HepG2 (cell line): ENCODE data around the gene PRSS53. TPM values are rescaled to one million over a fixed set of nuclear protein-coding genes. Genes with fewer than 3 reads are reported as not detected.

Source experiments
- CEBPB ChIP-seq: IDR thresholded peaks from 2 replicates; pipeline ENCODE4 v1.6.1; 2011; ENCODE audit warnings: low read depth, low read length, improper control_type of control experiment, borderline replicate concordance
- REXO4 ChIP-seq: sonication (generic); formaldehyde crosslinking; IDR thresholded peaks from 2 replicates; pipeline ENCODE4 v1.8.0; 2022; ENCODE audit warnings: missing genetic modification reagents, mild to moderate bottlenecking, borderline replicate concordance
- SMC3 ChIP-seq: IDR thresholded peaks from 2 replicates; pipeline ENCODE4 v1.6.1; 2011; ENCODE audit warnings: low read length, improper control_type of control experiment
- SP140L ChIP-seq: sonication (generic); formaldehyde crosslinking; IDR thresholded peaks from 2 replicates; pipeline ENCODE4 v1.4.0; 2020; ENCODE audit warnings: missing genetic modification reagents, borderline replicate concordance
- ZSCAN22 ChIP-seq: sonication (generic); formaldehyde crosslinking; IDR thresholded peaks from 2 replicates; pipeline ENCODE4 v1.4.0; 2020; ENCODE audit warnings: mild to moderate bottlenecking, missing genetic modification reagents
- polyA plus RNA-seq, 8 experiments: library from polyadenylated mRNA; depleted of rRNA in 3 of 8; stranded (reverse) in 7 of 8; unstranded in 1 of 8; fragments of >200 nt; fragmentation: Illumina TruSeq in 4 of 8; extraction: Trizol in 4 of 8; gene quantifications; 2 replicates each; pipeline versions ENCODE4 v1.2.1 to v1.2.3, GENCODE V29; 2011 to 2016; ENCODE audit warnings: low read depth in 4 of 8, missing spikeins in 1 of 8, mixed read lengths in 1 of 8; ENCODE audit not compliant: insufficient read depth in 1 of 8
- total RNA-seq, 5 experiments: library from RNA; depleted of rRNA; stranded (reverse); fragments of >200 nt; fragmentation: Illumina TruSeq; extraction: Trizol; gene quantifications; 2 replicates each; pipeline ENCODE4 v1.2.3, GENCODE V29; 2016; ENCODE audit warnings: low read depth in 1 of 5
- TF ChIP-seq, protein P1 (sequence below): sonication (generic); formaldehyde crosslinking; IDR thresholded peaks from 2 replicates; pipeline ENCODE4 v1.9.0; 2021; ENCODE audit warnings: mild to moderate bottlenecking, missing genetic modification reagents
- TF ChIP-seq, protein P2 (sequence below): sonication (generic); formaldehyde crosslinking; IDR thresholded peaks from 2 replicates; pipeline ENCODE4 v1.4.0; 2020; ENCODE audit warnings: missing genetic modification reagents
- TF ChIP-seq, protein P3 (sequence below), 2 experiments: fragments of 450-650 bp in 1 of 2; sonication (generic) in 1 of 2; formaldehyde crosslinking in 1 of 2; IDR thresholded peaks; 2 replicates each; pipeline versions ENCODE4 v1.6.1 to v1.8.0; 2016 to 2022; ENCODE audit warnings: antibody characterized with exemption in 1 of 2, mild to moderate bottlenecking in 1 of 2, missing genetic modification reagents in 1 of 2

PRSS53 gene
- total and polyA plus RNA-seq, 2 of the 13 experiments (the other 11 are each of a cell fraction or from before 2014, with no cell fraction given), result 2.2 to 7.4 TPM

DNA sequence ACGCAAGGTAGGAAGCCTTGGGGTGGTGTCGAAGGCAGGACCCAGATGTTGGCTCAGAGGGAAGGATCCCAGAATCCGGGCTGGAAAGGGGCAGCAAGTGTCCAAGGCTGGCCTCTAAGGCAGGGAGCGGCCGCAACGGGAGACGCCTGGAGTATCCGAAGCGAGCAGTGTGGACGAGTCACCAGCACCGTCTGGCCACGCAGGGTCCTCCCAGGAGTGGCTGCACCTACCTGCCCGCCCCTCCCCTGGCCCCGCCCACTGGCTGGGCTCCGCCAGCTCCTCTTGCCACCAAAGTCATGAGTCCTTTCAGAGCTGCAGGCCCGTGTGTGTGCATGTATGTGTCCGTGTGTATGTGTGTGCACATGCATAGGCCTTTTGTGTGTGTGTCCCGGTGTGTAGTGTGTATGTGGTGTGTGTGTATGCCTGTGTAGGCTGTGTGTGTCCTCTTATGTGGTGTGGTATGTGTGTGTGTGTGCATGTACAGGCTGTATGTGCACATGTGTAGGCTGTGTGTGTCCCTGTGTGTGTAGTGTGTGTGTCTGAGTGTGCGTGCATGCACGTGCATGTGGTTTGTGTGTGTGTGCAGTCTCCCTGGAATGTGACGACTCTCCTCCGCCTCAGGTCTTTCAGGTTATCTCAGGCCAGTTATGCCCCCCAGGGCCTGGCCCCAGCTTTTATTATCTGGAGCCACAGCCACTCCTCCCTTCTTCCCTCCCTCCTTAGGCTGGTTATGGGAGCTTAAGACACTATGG is 47.0 kb upstream of the PRSS53 start, which contains the start of gene PRSS8 (continued):
- TF ChIP-seq, protein P1, sequence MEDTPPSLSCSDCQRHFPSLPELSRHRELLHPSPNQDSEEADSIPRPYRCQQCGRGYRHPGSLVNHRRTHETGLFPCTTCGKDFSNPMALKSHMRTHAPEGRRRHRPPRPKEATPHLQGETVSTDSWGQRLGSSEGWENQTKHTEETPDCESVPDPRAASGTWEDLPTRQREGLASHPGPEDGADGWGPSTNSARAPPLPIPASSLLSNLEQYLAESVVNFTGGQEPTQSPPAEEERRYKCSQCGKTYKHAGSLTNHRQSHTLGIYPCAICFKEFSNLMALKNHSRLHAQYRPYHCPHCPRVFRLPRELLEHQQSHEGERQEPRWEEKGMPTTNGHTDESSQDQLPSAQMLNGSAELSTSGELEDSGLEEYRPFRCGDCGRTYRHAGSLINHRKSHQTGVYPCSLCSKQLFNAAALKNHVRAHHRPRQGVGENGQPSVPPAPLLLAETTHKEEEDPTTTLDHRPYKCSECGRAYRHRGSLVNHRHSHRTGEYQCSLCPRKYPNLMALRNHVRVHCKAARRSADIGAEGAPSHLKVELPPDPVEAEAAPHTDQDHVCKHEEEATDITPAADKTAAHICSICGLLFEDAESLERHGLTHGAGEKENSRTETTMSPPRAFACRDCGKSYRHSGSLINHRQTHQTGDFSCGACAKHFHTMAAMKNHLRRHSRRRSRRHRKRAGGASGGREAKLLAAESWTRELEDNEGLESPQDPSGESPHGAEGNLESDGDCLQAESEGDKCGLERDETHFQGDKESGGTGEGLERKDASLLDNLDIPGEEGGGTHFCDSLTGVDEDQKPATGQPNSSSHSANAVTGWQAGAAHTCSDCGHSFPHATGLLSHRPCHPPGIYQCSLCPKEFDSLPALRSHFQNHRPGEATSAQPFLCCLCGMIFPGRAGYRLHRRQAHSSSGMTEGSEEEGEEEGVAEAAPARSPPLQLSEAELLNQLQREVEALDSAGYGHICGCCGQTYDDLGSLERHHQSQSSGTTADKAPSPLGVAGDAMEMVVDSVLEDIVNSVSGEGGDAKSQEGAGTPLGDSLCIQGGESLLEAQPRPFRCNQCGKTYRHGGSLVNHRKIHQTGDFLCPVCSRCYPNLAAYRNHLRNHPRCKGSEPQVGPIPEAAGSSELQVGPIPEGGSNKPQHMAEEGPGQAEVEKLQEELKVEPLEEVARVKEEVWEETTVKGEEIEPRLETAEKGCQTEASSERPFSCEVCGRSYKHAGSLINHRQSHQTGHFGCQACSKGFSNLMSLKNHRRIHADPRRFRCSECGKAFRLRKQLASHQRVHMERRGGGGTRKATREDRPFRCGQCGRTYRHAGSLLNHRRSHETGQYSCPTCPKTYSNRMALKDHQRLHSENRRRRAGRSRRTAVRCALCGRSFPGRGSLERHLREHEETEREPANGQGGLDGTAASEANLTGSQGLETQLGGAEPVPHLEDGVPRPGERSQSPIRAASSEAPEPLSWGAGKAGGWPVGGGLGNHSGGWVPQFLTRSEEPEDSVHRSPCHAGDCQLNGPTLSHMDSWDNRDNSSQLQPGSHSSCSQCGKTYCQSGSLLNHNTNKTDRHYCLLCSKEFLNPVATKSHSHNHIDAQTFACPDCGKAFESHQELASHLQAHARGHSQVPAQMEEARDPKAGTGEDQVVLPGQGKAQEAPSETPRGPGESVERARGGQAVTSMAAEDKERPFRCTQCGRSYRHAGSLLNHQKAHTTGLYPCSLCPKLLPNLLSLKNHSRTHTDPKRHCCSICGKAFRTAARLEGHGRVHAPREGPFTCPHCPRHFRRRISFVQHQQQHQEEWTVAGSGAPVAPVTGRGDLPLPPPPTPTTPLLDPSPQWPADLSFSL (CRISPR knock-in tag), result peak; percentile 93
- TF ChIP-seq CEBPB (no peak), REXO4 (CRISPR knock-in tag) (no peak), SP140L (no peak), ZSCAN22 (no peak), SMC3 (no peak)
- TF ChIP-seq, protein P2, sequence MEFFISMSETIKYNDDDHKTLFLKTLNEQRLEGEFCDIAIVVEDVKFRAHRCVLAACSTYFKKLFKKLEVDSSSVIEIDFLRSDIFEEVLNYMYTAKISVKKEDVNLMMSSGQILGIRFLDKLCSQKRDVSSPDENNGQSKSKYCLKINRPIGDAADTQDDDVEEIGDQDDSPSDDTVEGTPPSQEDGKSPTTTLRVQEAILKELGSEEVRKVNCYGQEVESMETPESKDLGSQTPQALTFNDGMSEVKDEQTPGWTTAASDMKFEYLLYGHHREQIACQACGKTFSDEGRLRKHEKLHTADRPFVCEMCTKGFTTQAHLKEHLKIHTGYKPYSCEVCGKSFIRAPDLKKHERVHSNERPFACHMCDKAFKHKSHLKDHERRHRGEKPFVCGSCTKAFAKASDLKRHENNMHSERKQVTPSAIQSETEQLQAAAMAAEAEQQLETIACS (CRISPR knock-in tag), result no peak
- TF ChIP-seq, protein P3, sequence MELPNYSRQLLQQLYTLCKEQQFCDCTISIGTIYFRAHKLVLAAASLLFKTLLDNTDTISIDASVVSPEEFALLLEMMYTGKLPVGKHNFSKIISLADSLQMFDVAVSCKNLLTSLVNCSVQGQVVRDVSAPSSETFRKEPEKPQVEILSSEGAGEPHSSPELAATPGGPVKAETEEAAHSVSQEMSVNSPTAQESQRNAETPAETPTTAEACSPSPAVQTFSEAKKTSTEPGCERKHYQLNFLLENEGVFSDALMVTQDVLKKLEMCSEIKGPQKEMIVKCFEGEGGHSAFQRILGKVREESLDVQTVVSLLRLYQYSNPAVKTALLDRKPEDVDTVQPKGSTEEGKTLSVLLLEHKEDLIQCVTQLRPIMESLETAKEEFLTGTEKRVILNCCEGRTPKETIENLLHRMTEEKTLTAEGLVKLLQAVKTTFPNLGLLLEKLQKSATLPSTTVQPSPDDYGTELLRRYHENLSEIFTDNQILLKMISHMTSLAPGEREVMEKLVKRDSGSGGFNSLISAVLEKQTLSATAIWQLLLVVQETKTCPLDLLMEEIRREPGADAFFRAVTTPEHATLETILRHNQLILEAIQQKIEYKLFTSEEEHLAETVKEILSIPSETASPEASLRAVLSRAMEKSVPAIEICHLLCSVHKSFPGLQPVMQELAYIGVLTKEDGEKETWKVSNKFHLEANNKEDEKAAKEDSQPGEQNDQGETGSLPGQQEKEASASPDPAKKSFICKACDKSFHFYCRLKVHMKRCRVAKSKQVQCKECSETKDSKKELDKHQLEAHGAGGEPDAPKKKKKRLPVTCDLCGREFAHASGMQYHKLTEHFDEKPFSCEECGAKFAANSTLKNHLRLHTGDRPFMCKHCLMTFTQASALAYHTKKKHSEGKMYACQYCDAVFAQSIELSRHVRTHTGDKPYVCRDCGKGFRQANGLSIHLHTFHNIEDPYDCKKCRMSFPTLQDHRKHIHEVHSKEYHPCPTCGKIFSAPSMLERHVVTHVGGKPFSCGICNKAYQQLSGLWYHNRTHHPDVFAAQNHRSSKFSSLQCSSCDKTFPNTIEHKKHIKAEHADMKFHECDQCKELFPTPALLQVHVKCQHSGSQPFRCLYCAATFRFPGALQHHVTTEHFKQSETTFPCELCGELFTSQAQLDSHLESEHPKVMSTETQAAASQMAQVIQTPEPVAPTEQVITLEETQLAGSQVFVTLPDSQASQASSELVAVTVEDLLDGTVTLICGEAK (IDR thresholded peaks at IDR 0.05), result peak; percentile 14; the same call in 1 of the 2 replicates
- TF ChIP-seq, protein P3 (CRISPR knock-in tag; IDR thresholded peaks at IDR 0.05), result no peak
